Esophagus squamous epithelium (tissue), 4 donors: ENCODE data around the gene JARID2.

Source experiments
- CTCF ChIP-seq, 6 experiments: fragments of 450-650 bp in 4 of 6; fragments of 200-600 bp in 2 of 6; sonication (generic) in 2 of 6; IDR thresholded peaks; one replicate each; pipeline ENCODE4 v1.5.1; 2016 to 2019; ENCODE audit warnings: antibody characterized with exemption in 6 of 6, mild to moderate bottlenecking in 4 of 6, moderate library complexity in 4 of 6
- POLR2A ChIP-seq, 4 donors: fragments of 450-650 bp; IDR thresholded peaks; one replicate each; pipeline ENCODE4 v1.6.1; 2017; ENCODE audit warnings: antibody characterized with exemption in 4 of 4, mild to moderate bottlenecking in 4 of 4, moderate library complexity in 3 of 4

GRCh38 chr6:15518057-15518456 lies 272.2 kb downstream of the JARID2 start:
- TF ChIP-seq POLR2A (IDR thresholded peaks at IDR 0.05), result no peak
- TF ChIP-seq CTCF (IDR thresholded peaks at IDR 0.05), result no peak
